RWPE2 (cell line): ENCODE data around the gene SF3B2.
A peak's percentile ranks its signal among the peaks of the same experiment; 100 is the strongest.

Experiments used
- ATAC-seq: fragments of 200-7000 bp; cut with Tn5 transposase; 3 replicates; pipeline ENCODE4 v1.9.1; 2021; ENCODE audit warnings: low read depth
- DNase-seq: peaks from one replicate; pipeline ENCODE4 v3.0.0-alpha.2; 2020; ENCODE audit warnings: low spot score
- H3K27ac ChIP-seq: fragments of 450-650 bp; 2 replicates; pipeline ENCODE4 v1.5.1; 2017; ENCODE audit warnings: mild to moderate bottlenecking; ENCODE audit not compliant: poor library complexity, severe bottlenecking
- H3K27me3 ChIP-seq: fragments of 250-450 bp; sonication (Bioruptor Pico); 2 replicates; pipeline ENCODE4 v1.5.1; 2021; ENCODE audit warnings: mild to moderate bottlenecking, moderate library complexity; ENCODE audit not compliant: insufficient read depth, poor library complexity, severe bottlenecking
- H3K36me3 ChIP-seq: fragments of 250-450 bp; sonication (Bioruptor Pico); 2 replicates; pipeline ENCODE4 v1.5.1; 2020; ENCODE audit warnings: low read depth, mild to moderate bottlenecking, moderate library complexity
- H3K4me1 ChIP-seq: fragments of 250-450 bp; sonication (Bioruptor Pico); 2 replicates; pipeline ENCODE4 v1.5.1; 2021; ENCODE audit warnings: mild to moderate bottlenecking, moderate library complexity; ENCODE audit not compliant: insufficient read depth, poor library complexity, severe bottlenecking
- H3K4me3 ChIP-seq: fragments of 250-450 bp; sonication (Bioruptor Pico); 2 replicates; pipeline ENCODE4 v1.5.1; 2021; ENCODE audit warnings: mild to moderate bottlenecking, moderate library complexity; ENCODE audit not compliant: severe bottlenecking
- H3K9me3 ChIP-seq: fragments of 250-450 bp; sonication (Bioruptor Pico); 2 replicates; pipeline ENCODE4 v1.5.1; 2021; ENCODE audit warnings: mild to moderate bottlenecking, moderate library complexity; ENCODE audit not compliant: severe bottlenecking
- TF ChIP-seq, protein P1 (sequence below): fragments of 450-650 bp; IDR thresholded peaks from one replicate; pipeline ENCODE4 v1.5.1; 2017; ENCODE audit warnings: mild to moderate bottlenecking, moderate library complexity; ENCODE audit not compliant: poor library complexity, severe bottlenecking

SF3B2 gene

DNA sequence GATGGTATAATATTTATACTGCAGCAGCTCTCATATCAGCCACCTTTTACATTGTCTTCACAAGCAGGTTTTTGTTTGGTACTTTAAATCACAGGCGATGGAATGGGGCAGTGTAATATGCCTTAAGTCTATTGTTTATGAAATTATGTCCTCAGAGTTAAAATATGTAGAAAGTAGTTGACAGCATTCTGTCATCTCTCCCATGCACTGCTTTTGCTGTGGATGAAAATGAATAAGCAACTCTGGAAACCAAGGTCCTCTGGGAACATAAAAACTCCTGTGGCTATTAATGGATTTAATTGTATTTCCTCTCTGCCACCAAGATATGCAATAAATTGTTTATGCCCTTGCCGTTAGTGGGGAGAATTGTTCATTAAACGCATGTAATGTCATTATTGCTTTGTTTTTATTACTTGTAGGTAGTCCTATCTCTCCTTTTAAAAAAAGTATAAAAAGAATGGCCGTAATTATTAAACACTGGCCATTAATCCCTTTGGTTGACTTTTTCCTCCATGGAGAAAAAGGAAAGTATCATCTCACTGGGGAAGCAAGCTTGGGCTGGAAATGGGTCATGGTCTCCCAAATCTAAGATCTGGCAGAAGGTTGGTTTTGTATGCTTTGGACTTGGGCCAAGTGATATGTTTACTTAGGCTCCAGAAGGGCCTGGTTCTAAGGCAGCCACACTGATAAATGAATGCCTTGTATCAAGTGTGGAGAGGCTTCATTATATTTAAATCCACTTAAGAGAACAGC lies 31.0 kb downstream of the SF3B2 start:
- no peak overlapping the region for H3K4me3 ChIP-seq
- H3K4me1 ChIP-seq: peaks cover 34% of the 10 kb centered on the region

DNA sequence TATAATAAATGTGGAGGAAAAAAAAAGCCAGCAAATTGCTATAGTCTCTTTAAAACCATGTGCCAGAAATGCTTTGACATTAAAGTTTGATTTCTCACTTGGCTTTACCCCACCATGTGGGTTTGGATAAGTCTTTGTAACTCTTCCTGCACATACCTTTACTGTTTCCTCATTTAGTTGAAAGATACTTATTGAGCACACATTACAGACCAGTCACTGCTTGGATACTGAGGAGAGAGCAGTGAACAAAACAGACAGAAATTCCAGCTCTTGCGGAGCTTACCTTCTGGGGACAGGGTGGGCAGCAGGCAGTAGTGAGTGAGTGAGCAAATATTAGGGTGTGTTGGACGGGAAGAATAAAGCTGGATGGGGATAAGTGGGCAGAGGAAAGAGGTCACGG lies 31.6 kb downstream of the SF3B2 start:
- H3K4me3 ChIP-seq: no peak overlapping the region
- DNase-seq: no peak
- TF ChIP-seq, protein P1, sequence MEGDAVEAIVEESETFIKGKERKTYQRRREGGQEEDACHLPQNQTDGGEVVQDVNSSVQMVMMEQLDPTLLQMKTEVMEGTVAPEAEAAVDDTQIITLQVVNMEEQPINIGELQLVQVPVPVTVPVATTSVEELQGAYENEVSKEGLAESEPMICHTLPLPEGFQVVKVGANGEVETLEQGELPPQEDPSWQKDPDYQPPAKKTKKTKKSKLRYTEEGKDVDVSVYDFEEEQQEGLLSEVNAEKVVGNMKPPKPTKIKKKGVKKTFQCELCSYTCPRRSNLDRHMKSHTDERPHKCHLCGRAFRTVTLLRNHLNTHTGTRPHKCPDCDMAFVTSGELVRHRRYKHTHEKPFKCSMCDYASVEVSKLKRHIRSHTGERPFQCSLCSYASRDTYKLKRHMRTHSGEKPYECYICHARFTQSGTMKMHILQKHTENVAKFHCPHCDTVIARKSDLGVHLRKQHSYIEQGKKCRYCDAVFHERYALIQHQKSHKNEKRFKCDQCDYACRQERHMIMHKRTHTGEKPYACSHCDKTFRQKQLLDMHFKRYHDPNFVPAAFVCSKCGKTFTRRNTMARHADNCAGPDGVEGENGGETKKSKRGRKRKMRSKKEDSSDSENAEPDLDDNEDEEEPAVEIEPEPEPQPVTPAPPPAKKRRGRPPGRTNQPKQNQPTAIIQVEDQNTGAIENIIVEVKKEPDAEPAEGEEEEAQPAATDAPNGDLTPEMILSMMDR: no peak
- H3K27ac ChIP-seq: peak overlapping the region; percentile 63
- H3K9me3 ChIP-seq: no peaks in the 10 kb centered on the region
- no peaks in the 10 kb centered on the region for H3K27me3 ChIP-seq
- H3K36me3 ChIP-seq: peaks cover 5% of the 10 kb centered on the region
- no peak for ATAC-seq
- H3K4me1 ChIP-seq: peaks cover 34% of the 10 kb centered on the region

More for the DNA sequence above, 31.0 kb downstream of the SF3B2 start:
- ATAC-seq (peak; percentile 26; the same call in 2 of the 3 replicates), DNase-seq (no peak)
- Histone ChIP-seq H3K27ac (peak overlapping the region; percentile 63), H3K9me3 (no peaks in the 10 kb centered on the region), H3K27me3 (no peaks in the 10 kb centered on the region), H3K36me3 (peaks cover 3% of the 10 kb centered on the region)
- TF ChIP-seq, protein P1: no peak

DNA sequence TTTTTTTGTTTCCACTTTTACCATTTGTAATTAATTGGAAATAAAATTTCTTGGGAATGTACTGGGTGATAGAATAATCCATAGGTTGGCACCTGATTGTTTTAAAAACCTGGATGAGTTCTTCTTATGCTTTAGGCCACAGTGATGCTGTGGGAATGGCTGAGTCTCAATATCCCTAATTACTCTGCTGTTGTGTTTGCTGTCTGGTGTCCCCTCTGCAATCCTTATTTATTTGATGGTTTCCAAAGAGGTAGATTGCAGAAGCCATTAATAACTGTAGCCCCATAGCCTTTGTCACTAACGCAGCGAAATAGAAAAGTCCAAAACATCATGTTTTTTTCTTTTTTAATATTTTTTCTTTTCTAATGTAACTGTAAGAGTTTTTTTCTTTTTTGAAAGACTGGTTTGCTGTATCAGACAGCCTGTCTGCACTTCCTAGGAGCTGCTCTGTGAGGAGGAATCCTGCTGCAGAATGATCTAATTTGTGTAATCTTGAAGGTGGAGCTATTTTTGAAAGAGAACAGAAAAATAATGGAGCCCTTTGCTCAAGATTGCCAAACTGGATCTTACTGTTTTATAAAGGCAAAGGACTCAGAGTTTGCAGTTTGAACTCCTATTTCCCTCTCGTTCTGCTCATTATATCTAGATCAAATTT lies 32.8 kb downstream of the SF3B2 start:
- H3K4me3 ChIP-seq: no peak overlapping the region
- no peaks in the 10 kb centered on the region for H3K27me3 ChIP-seq
- no peak overlapping the region for H3K27ac ChIP-seq
- H3K9me3 ChIP-seq: no peaks in the 10 kb centered on the region
- peaks cover 10% of the 10 kb centered on the region for H3K36me3 ChIP-seq
- TF ChIP-seq, protein P1: no peak
- ATAC-seq (no peak), DNase-seq (no peak)
- peaks cover 34% of the 10 kb centered on the region for H3K4me1 ChIP-seq

DNA sequence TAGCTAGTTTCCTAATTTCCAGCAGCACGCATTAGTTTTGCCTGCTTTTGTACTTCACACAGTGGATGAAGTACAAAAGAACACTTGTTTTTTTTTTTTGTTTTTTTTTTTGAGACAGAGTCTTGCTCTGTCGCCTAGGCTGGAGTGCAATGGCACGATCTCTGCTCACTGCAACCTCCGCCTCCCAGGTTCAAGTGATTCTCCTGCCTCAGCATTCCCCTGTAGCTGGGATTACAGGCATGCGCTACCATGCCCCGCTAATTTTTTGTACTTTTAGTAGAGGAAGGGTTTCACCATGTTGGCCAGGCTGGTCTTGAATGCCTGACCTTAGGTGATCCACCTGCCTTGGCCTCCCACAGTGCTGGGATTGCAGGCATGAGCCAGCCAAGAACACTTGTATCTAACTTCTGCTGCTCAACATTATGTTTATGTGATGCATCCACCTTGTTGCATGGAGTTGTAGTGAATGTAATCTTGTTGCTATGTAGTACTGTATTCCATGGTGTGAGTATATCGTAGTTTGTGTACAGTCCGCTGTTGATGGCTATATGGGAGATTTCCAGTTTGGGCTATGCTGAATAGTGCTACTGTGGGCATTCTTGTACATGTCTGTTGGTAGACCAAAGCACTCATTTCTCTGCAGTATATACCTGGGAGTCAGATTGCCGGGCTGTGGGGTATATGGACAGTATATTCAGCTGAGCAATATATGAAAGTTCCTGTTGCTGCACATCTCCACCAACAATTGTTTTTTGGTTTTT lies 35.2 kb downstream of the SF3B2 start:
- ATAC-seq (no peak), DNase-seq (no peak)
- peaks cover 12% of the 10 kb centered on the region for H3K4me1 ChIP-seq
- H3K27ac ChIP-seq: no peak overlapping the region
- TF ChIP-seq, protein P1: no peak
- no peak overlapping the region for H3K4me3 ChIP-seq
- H3K9me3 ChIP-seq: no peaks in the 10 kb centered on the region
- peaks cover 16% of the 10 kb centered on the region for H3K36me3 ChIP-seq
- H3K27me3 ChIP-seq: no peaks in the 10 kb centered on the region
